Epithelial cell of proximal tubule (primary cell): ENCODE measurements around the gene STK35. TPM values are rescaled to one million over a fixed set of nuclear protein-coding genes. Genes with fewer than 3 reads are reported as not detected.
"Not testable (repeated sequence)": the region's sequence is repeated elsewhere in the genome, so short reads cannot be mapped to it uniquely, and the experiment has no call there.

ENCODE experiments used
- DNase-seq: peaks from one replicate; pipeline ENCODE4 v3.0.0-alpha.2; 2011; ENCODE audit warnings: low read depth
- H3K4me3 ChIP-seq: 2 replicates; pipeline ENCODE4 v1.5.1; 2011; ENCODE audit warnings: low read depth, mild to moderate bottlenecking, low read length
- CTCF ChIP-seq: conservative IDR thresholded peaks from 2 replicates; pipeline ENCODE4 v1.5.1; 2012; ENCODE audit warnings: low read depth, mild to moderate bottlenecking, low read length
- total RNA-seq: library from RNA; depleted of rRNA; stranded (reverse); fragments of >200 nt; gene quantifications from 2 replicates; pipeline ENCODE4 v1.2.3, GENCODE V29; 2015

STK35 gene
- total RNA-seq, 1 donor from 2014 or later: 23.8 TPM

GRCh38 chr20:2165871-2166270, 64.2 kb downstream of the STK35 start:
- DNase-seq: no peak
- H3K4me3 ChIP-seq: no peak overlapping the region
- TF ChIP-seq CTCF: no peak

GRCh38 chr20:2167112-2167511, 65.5 kb downstream of the STK35 start:
- no peak overlapping the region for H3K4me3 ChIP-seq
- TF ChIP-seq CTCF: no peak
- no peak for DNase-seq

- H3K4me3 ChIP-seq: no peak overlapping the region
- DNase-seq: no peak
- TF ChIP-seq CTCF: no peak
Measured at GRCh38 chr20:2168946-2169345, 67.3 kb downstream of the STK35 start.

GRCh38 chr20:2169456-2170088, 67.9 kb downstream of the STK35 start:
- DNase-seq: no peak
- H3K4me3 ChIP-seq: no peak overlapping the region
- no peak for TF ChIP-seq CTCF

GRCh38 chr20:2170404-2170803, 68.8 kb downstream of the STK35 start:
- no peak for TF ChIP-seq CTCF
- DNase-seq: no peak

GRCh38 chr20:2171266-2171790, 69.7 kb downstream of the STK35 start:
- DNase-seq: no peak
- H3K4me3 ChIP-seq: no peak overlapping the region
- no peak for TF ChIP-seq CTCF

More at GRCh38 chr20:2170404-2170803, 68.8 kb downstream of the STK35 start:
- H3K4me3 ChIP-seq: no peak overlapping the region

GRCh38 chr20:2171840-2172239, 70.2 kb downstream of the STK35 start:
- H3K4me3 ChIP-seq, DNase-seq: not testable (repeated sequence)
